SK-N-SH (cell line): ENCODE data around the gene MAOA.

Experiments
- EP300 ChIP-seq, 2 experiments: IDR thresholded peaks; 2 replicates each; pipeline versions ENCODE4 v1.4.0 to v1.6.1; 2012; ENCODE audit warnings: borderline replicate concordance in 1 of 2, low read depth in 1 of 2, low read length in 1 of 2
- FOXJ3 ChIP-seq: sonication (generic); formaldehyde crosslinking; IDR thresholded peaks from 2 replicates; pipeline ENCODE4 v1.5.1; 2020; ENCODE audit warnings: mild to moderate bottlenecking, missing genetic modification reagents
- POLR2AphosphoS5 ChIP-seq: IDR thresholded peaks from 2 replicates; pipeline ENCODE4 v1.6.1; 2012; ENCODE audit warnings: low read depth, low read length
- REST ChIP-seq: IDR thresholded peaks from 2 replicates; pipeline ENCODE4 v1.6.1; 2012; ENCODE audit warnings: mild to moderate bottlenecking, low read depth, low read length, moderate library complexity
- SIN3A ChIP-seq: IDR thresholded peaks from 2 replicates; pipeline ENCODE4 v1.6.1; 2012; ENCODE audit warnings: low read depth, mild to moderate bottlenecking, low read length, moderate library complexity, borderline replicate concordance
- SMC3 ChIP-seq: IDR thresholded peaks from 2 replicates; pipeline ENCODE4 v1.6.1; 2012; ENCODE audit warnings: low read depth, low read length, improper control_type of control experiment
- TAF1 ChIP-seq: IDR thresholded peaks from 2 replicates; pipeline ENCODE4 v1.6.1; 2012; ENCODE audit warnings: low read depth, mild to moderate bottlenecking, low read length, moderate library complexity, borderline replicate concordance
- YY1 ChIP-seq: IDR thresholded peaks from 2 replicates; pipeline ENCODE4 v1.4.0; 2012; ENCODE audit warnings: low read depth, mild to moderate bottlenecking
- TF ChIP-seq, protein P1 (sequence below): fragments of 200-600 bp; sonication (generic); IDR thresholded peaks from 2 replicates; pipeline ENCODE4 v1.6.1; 2017; ENCODE audit warnings: antibody characterized with exemption, mild to moderate bottlenecking, moderate library complexity
- TF ChIP-seq, protein P2 (sequence below): IDR thresholded peaks from 2 replicates; pipeline ENCODE4 v1.4.0; 2012; ENCODE audit warnings: low read depth, borderline replicate concordance

GRCh38 chrX:43699475-43699874 lies 43.4 kb downstream of the MAOA start:
- TF ChIP-seq, protein P1, sequence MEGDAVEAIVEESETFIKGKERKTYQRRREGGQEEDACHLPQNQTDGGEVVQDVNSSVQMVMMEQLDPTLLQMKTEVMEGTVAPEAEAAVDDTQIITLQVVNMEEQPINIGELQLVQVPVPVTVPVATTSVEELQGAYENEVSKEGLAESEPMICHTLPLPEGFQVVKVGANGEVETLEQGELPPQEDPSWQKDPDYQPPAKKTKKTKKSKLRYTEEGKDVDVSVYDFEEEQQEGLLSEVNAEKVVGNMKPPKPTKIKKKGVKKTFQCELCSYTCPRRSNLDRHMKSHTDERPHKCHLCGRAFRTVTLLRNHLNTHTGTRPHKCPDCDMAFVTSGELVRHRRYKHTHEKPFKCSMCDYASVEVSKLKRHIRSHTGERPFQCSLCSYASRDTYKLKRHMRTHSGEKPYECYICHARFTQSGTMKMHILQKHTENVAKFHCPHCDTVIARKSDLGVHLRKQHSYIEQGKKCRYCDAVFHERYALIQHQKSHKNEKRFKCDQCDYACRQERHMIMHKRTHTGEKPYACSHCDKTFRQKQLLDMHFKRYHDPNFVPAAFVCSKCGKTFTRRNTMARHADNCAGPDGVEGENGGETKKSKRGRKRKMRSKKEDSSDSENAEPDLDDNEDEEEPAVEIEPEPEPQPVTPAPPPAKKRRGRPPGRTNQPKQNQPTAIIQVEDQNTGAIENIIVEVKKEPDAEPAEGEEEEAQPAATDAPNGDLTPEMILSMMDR, result no peak
- TF ChIP-seq REST (no peak), FOXJ3 (no peak), YY1 (no peak), SMC3 (no peak), POLR2AphosphoS5 (no peak), EP300 (IDR thresholded peaks at IDR 0.05; ENCODE audit: borderline replicate concordance in 1 of 2, low read depth in 1 of 2, low read length in 1 of 2) (no peak), SIN3A (no peak), TAF1 (no peak)
- TF ChIP-seq, protein P2, sequence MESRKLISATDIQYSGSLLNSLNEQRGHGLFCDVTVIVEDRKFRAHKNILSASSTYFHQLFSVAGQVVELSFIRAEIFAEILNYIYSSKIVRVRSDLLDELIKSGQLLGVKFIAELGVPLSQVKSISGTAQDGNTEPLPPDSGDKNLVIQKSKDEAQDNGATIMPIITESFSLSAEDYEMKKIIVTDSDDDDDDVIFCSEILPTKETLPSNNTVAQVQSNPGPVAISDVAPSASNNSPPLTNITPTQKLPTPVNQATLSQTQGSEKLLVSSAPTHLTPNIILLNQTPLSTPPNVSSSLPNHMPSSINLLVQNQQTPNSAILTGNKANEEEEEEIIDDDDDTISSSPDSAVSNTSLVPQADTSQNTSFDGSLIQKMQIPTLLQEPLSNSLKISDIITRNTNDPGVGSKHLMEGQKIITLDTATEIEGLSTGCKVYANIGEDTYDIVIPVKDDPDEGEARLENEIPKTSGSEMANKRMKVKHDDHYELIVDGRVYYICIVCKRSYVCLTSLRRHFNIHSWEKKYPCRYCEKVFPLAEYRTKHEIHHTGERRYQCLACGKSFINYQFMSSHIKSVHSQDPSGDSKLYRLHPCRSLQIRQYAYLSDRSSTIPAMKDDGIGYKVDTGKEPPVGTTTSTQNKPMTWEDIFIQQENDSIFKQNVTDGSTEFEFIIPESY, result no peak
